Activated CD8-positive, alpha-beta memory T cell treated with anti-CD3 and anti-CD28 coated beads, Interleukin-2, amount 50 U/mL, for 24 hours (primary cell): Measurements from ENCODE around the gene NSUN2.

ENCODE experiments used
- DNase-seq: peaks from one replicate; pipeline ENCODE4 v3.0.0-alpha.2; 2020; ENCODE audit errors: extremely low read depth

NSUN2 gene

DNA sequence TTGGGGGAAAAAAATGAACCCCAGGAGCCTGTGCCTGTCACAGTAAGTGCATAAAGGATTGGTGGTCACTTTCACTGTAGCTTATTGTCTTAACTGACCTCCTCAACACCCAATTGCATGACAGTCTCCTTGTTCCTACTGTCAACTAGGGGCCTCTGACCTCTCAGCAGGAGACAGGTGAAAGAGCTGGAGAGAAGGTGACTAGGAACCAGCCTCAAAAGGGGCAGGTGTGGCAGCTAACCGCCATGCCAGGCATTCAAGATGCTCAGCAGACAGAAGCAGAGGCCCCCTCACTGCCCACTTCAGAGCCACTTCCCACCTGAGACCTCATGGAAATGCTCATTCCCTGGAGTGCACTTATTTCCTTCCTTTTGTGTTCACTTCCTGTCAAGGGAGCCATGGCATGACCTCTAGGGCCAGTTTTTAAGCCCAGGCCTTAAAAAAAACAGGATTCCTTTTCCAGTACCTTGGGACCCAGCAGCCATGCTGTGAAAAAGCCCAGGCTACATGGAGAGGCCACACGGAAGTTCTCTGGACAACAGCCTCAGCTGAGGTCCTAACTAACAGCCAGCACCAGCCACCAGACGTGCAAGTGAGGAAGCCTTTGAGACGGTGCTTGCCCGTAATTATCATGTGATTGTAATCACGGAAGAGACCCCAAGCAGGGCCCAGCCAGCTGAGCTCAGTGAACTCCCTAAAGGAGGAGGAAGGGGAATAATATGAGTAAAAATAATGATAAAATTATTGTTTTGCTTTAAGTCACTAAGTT is 74.9 kb downstream of the NSUN2 start:
- no peak for DNase-seq

DNA sequence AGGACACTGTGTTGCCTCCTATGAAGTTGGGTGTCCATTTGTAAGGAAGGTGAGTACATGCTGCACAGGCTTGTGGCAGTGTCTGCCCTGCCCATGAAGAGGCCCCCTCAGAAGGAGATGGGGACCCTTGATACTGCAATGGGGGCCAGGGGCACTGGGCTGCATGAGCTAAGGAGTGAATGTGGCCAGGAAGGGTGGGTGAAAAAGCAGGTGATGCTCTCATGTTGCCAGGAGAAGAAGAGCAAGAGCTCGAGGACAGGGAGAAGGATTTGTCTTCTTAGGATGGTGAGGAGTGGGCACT is 76.1 kb downstream of the NSUN2 start:
- DNase-seq: no peak

DNA sequence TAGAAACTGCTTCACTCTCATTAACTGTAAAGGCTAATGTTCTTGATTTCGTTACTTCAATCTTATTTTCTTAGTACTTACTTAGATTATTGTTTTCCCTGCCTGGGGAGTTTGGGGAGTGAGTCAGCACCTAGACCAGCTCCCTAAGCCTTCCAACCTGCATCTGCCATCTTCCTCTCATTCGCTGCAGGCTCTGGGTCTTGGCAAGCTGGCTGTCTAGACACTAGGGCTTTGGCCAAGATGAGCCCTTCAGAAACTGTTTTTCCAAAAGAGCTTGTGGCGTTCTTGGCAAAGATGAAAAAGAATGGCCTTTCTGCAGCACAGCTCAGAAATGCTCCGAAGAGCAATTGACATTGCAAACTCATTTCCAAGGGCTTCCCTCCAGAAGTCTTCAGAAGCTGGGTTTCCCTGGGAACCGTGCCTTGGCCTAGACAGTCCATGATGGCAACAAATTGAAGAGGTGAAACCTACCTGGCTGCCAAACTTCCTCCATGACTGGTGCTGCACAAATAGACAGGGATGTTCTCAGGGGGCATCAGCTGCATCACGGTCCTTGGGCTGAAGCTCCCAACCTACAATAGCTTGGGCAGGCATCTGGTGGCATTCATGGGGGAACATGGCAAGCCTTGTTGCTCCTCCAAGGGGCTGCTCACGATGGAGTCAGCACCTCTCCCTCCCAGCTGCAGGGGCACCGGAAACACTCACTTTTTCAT is 76.6 kb downstream of the NSUN2 start:
- no peak for DNase-seq

DNA sequence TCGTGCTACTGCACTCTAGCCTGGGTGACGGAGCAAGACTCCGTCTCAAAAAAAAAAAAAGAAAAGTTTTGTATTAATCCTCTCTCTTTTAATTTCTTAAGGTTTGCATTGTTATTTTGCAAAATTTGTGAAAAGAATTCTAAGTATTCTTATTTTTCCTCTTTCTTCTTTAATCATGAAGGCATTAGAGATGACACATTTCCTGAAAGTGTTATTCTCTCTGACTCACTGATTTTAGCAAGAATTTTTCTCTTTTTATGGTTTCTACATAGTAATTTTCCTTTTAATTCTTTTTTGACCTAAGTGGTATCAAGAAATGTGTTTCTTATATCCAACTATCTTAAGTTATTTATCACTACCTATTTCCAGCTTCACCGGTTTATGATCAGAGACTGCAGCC is 78.0 kb downstream of the NSUN2 start:
- DNase-seq: no peak

DNA sequence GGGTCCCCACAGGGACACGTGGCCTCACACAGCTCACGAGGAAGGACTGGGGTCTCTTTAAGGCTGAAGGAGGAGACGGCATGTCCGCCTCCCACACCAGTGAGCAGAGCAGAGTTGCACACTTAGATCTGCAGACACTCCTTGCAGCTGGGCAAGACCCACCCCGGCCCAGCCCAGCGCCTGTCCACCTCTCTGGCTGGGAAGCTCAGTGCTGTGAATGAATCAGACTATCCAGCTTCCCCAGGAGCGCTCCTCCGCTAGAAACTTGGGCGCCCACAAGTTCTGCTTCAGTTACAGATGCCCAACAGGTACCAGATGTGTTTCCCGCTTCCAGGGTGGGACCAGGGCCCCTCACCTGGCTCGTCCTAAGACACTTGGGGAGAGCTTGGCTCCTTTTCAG is 78.9 kb downstream of the NSUN2 start:
- no peak for DNase-seq

DNA sequence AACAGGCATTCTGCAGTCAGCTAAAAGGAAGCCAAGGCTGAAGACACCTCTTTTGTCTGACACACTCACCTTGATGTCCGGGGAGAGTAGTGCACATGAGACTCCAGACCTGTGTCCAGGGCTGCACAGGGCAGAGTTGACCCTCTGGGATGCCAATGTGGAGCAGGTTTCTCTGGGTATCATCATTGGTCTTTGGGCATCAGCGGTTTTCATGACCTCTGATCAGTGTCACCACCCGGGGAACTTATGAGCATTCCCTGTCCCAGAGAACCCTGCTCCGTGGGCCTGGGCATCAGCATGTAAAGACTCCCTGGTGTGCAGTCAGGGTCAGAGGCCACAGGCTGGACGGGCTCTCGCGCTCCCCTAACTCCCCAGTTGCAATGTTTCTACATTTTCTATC is 80.2 kb downstream of the NSUN2 start:
- no peak for DNase-seq

DNA sequence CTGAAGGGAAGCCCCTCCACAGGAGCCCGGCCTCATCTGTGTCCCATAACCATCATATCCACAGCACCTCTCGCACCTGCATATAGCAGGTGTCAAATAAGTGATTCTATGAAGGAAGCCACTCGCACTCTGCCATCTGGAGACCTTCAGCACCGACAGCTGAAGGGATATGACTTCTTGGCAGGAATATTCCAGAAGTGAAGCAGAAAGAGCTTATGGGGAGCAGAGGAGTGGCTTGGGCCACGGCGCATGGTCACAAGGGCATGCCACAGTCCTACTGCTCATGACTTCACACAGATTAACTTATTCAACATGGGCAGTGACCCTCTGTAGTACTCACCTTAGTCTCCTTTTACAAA is 80.9 kb downstream of the NSUN2 start:
- DNase-seq: no peak

DNA sequence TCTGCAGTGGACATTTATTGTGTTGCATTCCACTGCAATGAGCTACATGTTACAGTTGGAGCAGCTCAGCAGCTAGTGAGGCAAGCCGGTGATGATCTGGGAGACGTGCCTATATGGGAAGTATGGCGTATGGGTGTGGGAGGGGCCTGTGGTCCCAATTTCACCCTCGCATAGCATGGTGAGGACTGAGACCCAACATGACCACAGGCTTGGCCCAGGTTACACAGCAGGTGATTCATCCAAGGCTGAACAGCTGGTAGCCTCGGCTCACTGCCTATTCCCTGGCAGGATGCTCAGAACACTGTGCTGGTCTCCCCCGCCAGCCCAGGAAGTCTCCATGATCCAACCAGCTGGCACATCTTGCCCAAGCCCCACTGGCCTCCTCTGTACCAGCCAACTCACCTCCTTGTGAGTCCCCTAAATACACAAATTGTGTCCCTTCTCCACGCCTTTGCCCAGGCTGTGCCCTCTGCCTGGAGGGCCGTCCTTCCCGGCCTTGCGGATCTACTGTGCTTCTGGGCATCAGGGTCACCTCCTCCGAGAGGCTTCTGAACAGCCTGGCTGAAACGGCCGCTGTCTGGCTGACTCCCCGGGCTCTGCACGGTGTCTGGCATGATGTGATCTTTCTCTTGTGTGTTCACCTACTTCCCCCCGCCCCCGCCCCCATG is 81.4 kb downstream of the NSUN2 start:
- no peak for DNase-seq

DNA sequence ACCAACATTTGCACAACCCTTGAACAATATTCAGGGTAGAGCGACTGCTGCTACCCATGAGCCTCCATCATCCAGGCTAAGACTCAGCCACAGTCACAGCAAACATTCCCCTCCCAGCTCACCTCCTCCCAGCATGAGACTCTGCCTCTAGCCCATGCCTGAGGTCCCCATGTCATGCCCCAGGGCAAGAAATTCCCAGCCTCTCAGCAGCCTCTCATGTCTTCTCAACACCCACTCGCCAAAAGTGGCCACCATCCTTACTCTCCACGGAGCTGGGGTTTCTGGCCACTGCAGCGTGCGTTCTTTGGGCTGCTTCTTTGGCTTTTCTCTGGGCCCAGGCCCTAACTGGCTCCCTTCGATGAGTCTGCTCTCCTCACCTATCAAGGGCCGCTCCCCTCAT is 82.2 kb downstream of the NSUN2 start:
- DNase-seq: no peak
